T1000 (cell line): ENCODE data around the gene ZNF662.
"Not testable (repeated sequence)": the region's sequence is repeated elsewhere in the genome, so short reads cannot be mapped to it uniquely, and the experiment has no call there.

ENCODE experiments used
- DNase-seq: peaks from one replicate; lab custom pipeline; 2025; ENCODE audit warnings: mixed read lengths; lab: John Stamatoyannopoulos, UW

Gene ZNF662

GRCh38 chr3:42906070-42906847 is at the start of gene ZNF662:
Gene ZNF662, plus strand, starts transcription at chr3:42906142. Its CDS starts 1,973 bp downstream, at chr3:42908115.
- no peak for DNase-seq

GRCh38 chr3:42856544-42856943 is 49.4 kb upstream of the ZNF662 start:
- DNase-seq = no peak

GRCh38 chr3:42864321-42864950 is 41.5 kb upstream of the ZNF662 start:
- DNase-seq = no peak

- DNase-seq = no peak
Measured at GRCh38 chr3:42865256-42865655, 40.7 kb upstream of the ZNF662 start.

GRCh38 chr3:42867138-42867537 is 38.8 kb upstream of the ZNF662 start:
- no peak for DNase-seq

- DNase-seq = no peak
Measured at GRCh38 chr3:42868841-42869240, 37.1 kb upstream of the ZNF662 start.

GRCh38 chr3:42871592-42872196 is 34.2 kb upstream of the ZNF662 start:
- DNase-seq = no peak

GRCh38 chr3:42872718-42873117 is 33.2 kb upstream of the ZNF662 start:
- no peak for DNase-seq

- no peak for DNase-seq
Measured at GRCh38 chr3:42873221-42873982, 32.5 kb upstream of the ZNF662 start.

GRCh38 chr3:42874749-42875148 is 31.2 kb upstream of the ZNF662 start:
- DNase-seq = no peak

GRCh38 chr3:42875325-42876151 is 30.4 kb upstream of the ZNF662 start, which contains the start of gene CYP8B1:
Gene CYP8B1, minus strand, starts transcription at chr3:42875879. Its CDS starts 63 bp downstream, at chr3:42875816.
- no peak for DNase-seq

GRCh38 chr3:42876401-42876800 is 29.5 kb upstream of the ZNF662 start:
- no peak for DNase-seq

GRCh38 chr3:42876940-42877720 is 28.8 kb upstream of the ZNF662 start:
- no peak for DNase-seq

- DNase-seq = no peak
Measured at GRCh38 chr3:42877881-42878280, 28.1 kb upstream of the ZNF662 start.

GRCh38 chr3:42880183-42880582 is 25.8 kb upstream of the ZNF662 start:
- DNase-seq = no peak

- peak; percentile 39 for DNase-seq
Measured at GRCh38 chr3:42880601-42881451, 25.1 kb upstream of the ZNF662 start.

- DNase-seq = not testable (repeated sequence)
Measured at GRCh38 chr3:42883251-42883930, 22.6 kb upstream of the ZNF662 start.

- DNase-seq = no peak
Measured at GRCh38 chr3:42884324-42884723, 21.6 kb upstream of the ZNF662 start.

- no peak for DNase-seq
Measured at GRCh38 chr3:42886294-42886822, 19.6 kb upstream of the ZNF662 start.
